HG03139 (cell line): ENCODE measurements around the gene ELOF1.
A peak's percentile ranks its signal among the peaks of the same experiment; 100 is the strongest.

Experiments
- ATAC-seq: cut with Tn5 transposase; IDR thresholded peaks from one replicate; pipeline ENCODE4 v1.9.1; 2021; ENCODE audit not compliant: unreplicated experiment

The ELOF1 gene

GRCh38 chr19:11538232-11539036 lies 20.6 kb downstream of the ELOF1 start, which contains the start of gene CNN1:
TSS of gene CNN1 (plus strand) at chr19:11538851. CDS start at chr19:11538928, 77 bp downstream.
- ATAC-seq, result no peak

- peak; percentile 56 for ATAC-seq
Measured at GRCh38 chr19:11535792-11536595, 23.0 kb downstream of the ELOF1 start.

GRCh38 chr19:11534948-11535347 lies 24.1 kb downstream of the ELOF1 start:
- ATAC-seq, result no peak

GRCh38 chr19:11534538-11534937 lies 24.5 kb downstream of the ELOF1 start:
- ATAC-seq, result no peak

GRCh38 chr19:11530432-11530831 lies 28.6 kb downstream of the ELOF1 start:
- no peak for ATAC-seq

- peak; percentile 91 for ATAC-seq
Measured at GRCh38 chr19:11528551-11529341, 30.3 kb downstream of the ELOF1 start, which contains the start of gene ECSIT. TSS of gene ECSIT (minus strand) at chr19:11529134. CDS start at chr19:11519170, 9,964 bp downstream.

- no peak for ATAC-seq
Measured at GRCh38 chr19:11519138-11519537, 39.9 kb downstream of the ELOF1 start.

- no peak for ATAC-seq
Measured at GRCh38 chr19:11513946-11514345, 45.1 kb downstream of the ELOF1 start.

- no peak for ATAC-seq
Measured at GRCh38 chr19:11510444-11510843, 48.6 kb downstream of the ELOF1 start.

GRCh38 chr19:11507370-11508078 lies 51.5 kb downstream of the ELOF1 start:
- ATAC-seq, result no peak

GRCh38 chr19:11506967-11507366 lies 52.1 kb downstream of the ELOF1 start:
- ATAC-seq, result no peak

- peak; percentile 32 for ATAC-seq
Measured at GRCh38 chr19:11506101-11506555, 52.9 kb downstream of the ELOF1 start.

- peak; percentile 46 for ATAC-seq
Measured at GRCh38 chr19:11505504-11506100, 53.4 kb downstream of the ELOF1 start, which contains the start of gene ZNF653. TSS of gene ZNF653 (minus strand) at chr19:11505839. CDS start at chr19:11505786, 53 bp downstream.

GRCh38 chr19:11505032-11505503 lies 54.0 kb downstream of the ELOF1 start:
- ATAC-seq, result peak; percentile 85

- no peak for ATAC-seq
Measured at GRCh38 chr19:11504502-11505031, 54.5 kb downstream of the ELOF1 start.
